ENCODE measurements around the gene GRID1. TPM values are rescaled to one million over a fixed set of nuclear protein-coding genes. Genes with fewer than 3 reads are reported as not detected.

Gene GRID1
- total RNA-seq, 1 experiment from 2014 or later: not detected

DNA sequence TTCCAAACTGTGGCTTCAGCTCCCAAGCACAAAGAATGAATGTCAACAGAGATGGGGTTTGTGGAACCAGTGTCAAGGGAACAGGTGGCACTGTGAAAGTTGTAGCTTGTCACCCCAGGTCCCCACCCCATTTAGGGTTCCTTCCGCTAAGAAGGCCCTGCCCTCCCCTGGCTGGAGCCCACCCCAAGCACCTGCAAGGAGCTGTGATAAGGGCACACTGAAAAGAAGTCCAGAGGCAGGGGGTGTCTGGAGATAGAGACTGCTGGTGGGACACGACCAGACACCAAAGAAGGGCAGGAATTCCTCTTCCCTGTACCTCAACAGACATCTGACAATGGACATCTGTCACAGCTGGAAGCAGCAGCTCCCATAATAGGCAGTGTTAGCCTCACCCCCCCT lies 4.5 kb downstream of the GRID1 start:
- intact Hi-C loops (cut with micrococcal nuclease): no loop called here
- POLR2A ChIA-PET (ENCODE audit: unreplicated experiment): no interaction called here

DNA sequence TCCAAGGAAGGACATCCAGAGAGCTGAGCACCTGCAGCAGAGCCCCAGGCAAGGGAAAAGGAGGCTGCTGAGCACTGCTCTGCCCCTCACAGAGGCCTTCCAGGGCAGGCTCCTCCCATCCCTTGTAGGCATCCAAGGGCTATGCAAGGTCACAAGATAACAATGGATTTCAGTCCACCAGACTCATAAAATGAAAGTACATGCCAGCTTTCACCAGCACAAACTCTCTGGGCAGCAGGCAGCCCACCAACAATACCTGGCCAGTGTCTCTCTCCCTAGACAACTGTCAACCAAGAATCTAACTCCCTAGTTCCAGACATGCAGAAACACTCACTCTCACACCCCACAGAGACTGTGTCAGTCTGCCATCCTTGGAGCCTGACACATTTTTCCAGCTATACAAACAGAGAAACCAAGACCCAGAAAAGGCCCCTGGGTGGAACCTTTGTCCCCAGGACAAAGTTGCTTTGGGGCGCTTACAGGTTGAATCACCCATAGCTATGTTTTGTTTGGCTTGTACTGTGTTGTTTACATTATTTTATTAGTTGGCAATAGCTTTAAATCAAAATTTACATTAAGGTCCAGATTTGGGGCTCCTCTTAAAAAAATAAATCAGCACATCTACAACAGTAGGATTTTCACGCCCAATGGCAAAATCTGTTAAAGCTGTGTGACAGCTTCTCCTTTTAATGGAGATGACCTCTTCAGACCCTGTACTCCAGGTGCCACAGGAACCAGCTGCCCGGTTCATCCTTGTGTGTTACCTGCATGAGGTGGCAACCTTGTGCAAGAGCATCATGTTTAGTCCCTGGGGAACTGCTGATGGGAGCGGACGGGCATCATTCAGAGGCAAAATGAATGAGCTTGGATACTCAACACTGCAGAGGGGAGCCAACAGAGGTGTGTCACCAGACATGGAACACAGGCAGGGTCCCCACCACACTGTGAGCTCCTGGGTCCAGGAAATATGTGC lies 5.2 kb downstream of the GRID1 start:
- Histone ChIP-seq H3K9me2 (replicated peaks; ENCODE audit: low read length) (no peaks in the 10 kb centered on the region), H3K4me2 (ENCODE audit: low read length) (no peak overlapping the region), H3K27me3 (ENCODE audit: low read length) (peaks cover 25% of the 10 kb centered on the region), H3K4me3 (ENCODE audit: low read length) (no peak overlapping the region), H3K27ac (ENCODE audit: low read length) (no peak overlapping the region), H3K9ac (ENCODE audit: low read length) (no peak overlapping the region), H2AFZ (ENCODE audit: low read length) (no peak overlapping the region), H3K4me1 (ENCODE audit: insufficient read depth, low read length) (no peaks in the 10 kb centered on the region), H3K36me3 (ENCODE audit: low read depth, low read length) (no peaks in the 10 kb centered on the region), H3K9me3 (ENCODE audit: low read length) (no peaks in the 10 kb centered on the region), H4K20me1 (ENCODE audit: low read length) (no peaks in the 10 kb centered on the region), H3F3A (ENCODE audit: low read length, unreplicated experiment) (no peaks in the 10 kb centered on the region), H3K79me2 (ENCODE audit: low read length) (no peaks in the 10 kb centered on the region)
- intact Hi-C loops (cut with micrococcal nuclease): no loop called here
- ChIA-PET POLR2A (ENCODE audit: unreplicated experiment) (no interaction called here), CTCF (no interaction called here)
- ATAC-seq (no peak), DNase-seq (no peak)
- no TSS peak for BruUV-seq (replicated peaks)
- TF ChIP-seq EZH2phosphoT487 (IDR thresholded peaks at IDR 0.05; ENCODE audit: borderline replicate concordance, low read length) (no peak), EZH2 (IDR thresholded peaks at IDR 0.05; ENCODE audit: low read length, unreplicated experiment) (no peak)
- TF ChIP-seq, protein P1, sequence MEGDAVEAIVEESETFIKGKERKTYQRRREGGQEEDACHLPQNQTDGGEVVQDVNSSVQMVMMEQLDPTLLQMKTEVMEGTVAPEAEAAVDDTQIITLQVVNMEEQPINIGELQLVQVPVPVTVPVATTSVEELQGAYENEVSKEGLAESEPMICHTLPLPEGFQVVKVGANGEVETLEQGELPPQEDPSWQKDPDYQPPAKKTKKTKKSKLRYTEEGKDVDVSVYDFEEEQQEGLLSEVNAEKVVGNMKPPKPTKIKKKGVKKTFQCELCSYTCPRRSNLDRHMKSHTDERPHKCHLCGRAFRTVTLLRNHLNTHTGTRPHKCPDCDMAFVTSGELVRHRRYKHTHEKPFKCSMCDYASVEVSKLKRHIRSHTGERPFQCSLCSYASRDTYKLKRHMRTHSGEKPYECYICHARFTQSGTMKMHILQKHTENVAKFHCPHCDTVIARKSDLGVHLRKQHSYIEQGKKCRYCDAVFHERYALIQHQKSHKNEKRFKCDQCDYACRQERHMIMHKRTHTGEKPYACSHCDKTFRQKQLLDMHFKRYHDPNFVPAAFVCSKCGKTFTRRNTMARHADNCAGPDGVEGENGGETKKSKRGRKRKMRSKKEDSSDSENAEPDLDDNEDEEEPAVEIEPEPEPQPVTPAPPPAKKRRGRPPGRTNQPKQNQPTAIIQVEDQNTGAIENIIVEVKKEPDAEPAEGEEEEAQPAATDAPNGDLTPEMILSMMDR (conservative IDR thresholded peaks at IDR 0.05; ENCODE audit: low read depth, low read length): no peak

More for the DNA sequence above, 4.5 kb downstream of the GRID1 start:
- CTCF ChIA-PET: no interaction called here
- Histone ChIP-seq H2AFZ (ENCODE audit: low read length) (no peak overlapping the region), H3K4me2 (ENCODE audit: low read length) (no peak overlapping the region), H3K4me1 (ENCODE audit: insufficient read depth, low read length) (no peaks in the 10 kb centered on the region), H3F3A (ENCODE audit: low read length, unreplicated experiment) (no peaks in the 10 kb centered on the region), H3K9me3 (ENCODE audit: low read length) (no peaks in the 10 kb centered on the region), H4K20me1 (ENCODE audit: low read length) (no peaks in the 10 kb centered on the region), H3K27ac (ENCODE audit: low read length) (no peak overlapping the region), H3K79me2 (ENCODE audit: low read length) (no peaks in the 10 kb centered on the region), H3K9ac (ENCODE audit: low read length) (no peak overlapping the region), H3K27me3 (ENCODE audit: low read length) (peaks cover 29% of the 10 kb centered on the region), H3K4me3 (ENCODE audit: low read length) (no peak overlapping the region), H3K9me2 (replicated peaks; ENCODE audit: low read length) (no peaks in the 10 kb centered on the region), H3K36me3 (ENCODE audit: low read depth, low read length) (no peaks in the 10 kb centered on the region)
- ATAC-seq (no peak), DNase-seq (no peak)
- TF ChIP-seq, protein P1 (conservative IDR thresholded peaks at IDR 0.05; ENCODE audit: low read depth, low read length): no peak
- TF ChIP-seq EZH2phosphoT487 (IDR thresholded peaks at IDR 0.05; ENCODE audit: borderline replicate concordance, low read length): no peak
- TF ChIP-seq EZH2 (IDR thresholded peaks at IDR 0.05; ENCODE audit: low read length, unreplicated experiment): no peak
- BruUV-seq (replicated peaks): no TSS peak

DNA sequence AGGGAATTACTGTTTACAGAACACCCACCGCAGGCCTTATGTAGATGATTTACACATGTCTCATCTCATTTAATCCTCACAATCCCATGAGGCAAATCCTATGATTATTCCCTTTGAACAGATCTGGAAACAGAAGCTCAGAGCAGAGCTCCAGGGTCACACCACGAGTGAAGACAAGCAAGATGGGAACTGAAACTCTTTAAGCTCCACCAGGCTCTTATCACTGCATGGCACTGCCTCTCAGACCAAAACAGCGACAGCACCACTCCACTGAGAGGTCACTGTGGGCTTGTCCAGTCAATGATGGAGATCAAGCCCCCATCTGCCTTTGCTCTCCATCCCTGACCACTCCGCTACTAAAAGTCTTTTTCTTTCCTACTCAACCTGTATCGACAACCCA lies 5.9 kb downstream of the GRID1 start:
- Histone ChIP-seq H3K27me3 (ENCODE audit: low read length) (peaks cover 22% of the 10 kb centered on the region), H3K4me3 (ENCODE audit: low read length) (no peak overlapping the region), H3K9me3 (ENCODE audit: low read length) (no peaks in the 10 kb centered on the region), H3K79me2 (ENCODE audit: low read length) (no peaks in the 10 kb centered on the region), H3K36me3 (ENCODE audit: low read depth, low read length) (no peaks in the 10 kb centered on the region), H3K27ac (ENCODE audit: low read length) (no peak overlapping the region), H3K9me2 (replicated peaks; ENCODE audit: low read length) (no peaks in the 10 kb centered on the region), H4K20me1 (ENCODE audit: low read length) (no peaks in the 10 kb centered on the region), H3K4me2 (ENCODE audit: low read length) (no peak overlapping the region), H3F3A (ENCODE audit: low read length, unreplicated experiment) (no peaks in the 10 kb centered on the region), H2AFZ (ENCODE audit: low read length) (no peak overlapping the region), H3K9ac (ENCODE audit: low read length) (no peak overlapping the region), H3K4me1 (ENCODE audit: insufficient read depth, low read length) (no peaks in the 10 kb centered on the region)
- ChIA-PET POLR2A (ENCODE audit: unreplicated experiment) (no interaction called here), CTCF (no interaction called here)
- intact Hi-C loops (cut with micrococcal nuclease): no loop called here
- no TSS peak for BruUV-seq (replicated peaks)
- ATAC-seq: no peak
- DNase-seq: no peak
- TF ChIP-seq EZH2 (IDR thresholded peaks at IDR 0.05; ENCODE audit: low read length, unreplicated experiment): no peak
- no peak for TF ChIP-seq EZH2phosphoT487 (IDR thresholded peaks at IDR 0.05; ENCODE audit: borderline replicate concordance, low read length)
- TF ChIP-seq, protein P1 (conservative IDR thresholded peaks at IDR 0.05; ENCODE audit: low read depth, low read length): no peak

Data from PC-3 (cell line).